HG03108 (cell line): ENCODE data around the gene FAM78B.

Experiments used
- ATAC-seq: cut with Tn5 transposase; IDR thresholded peaks from one replicate; pipeline ENCODE4 v1.9.1; 2021; ENCODE audit warnings: moderate library complexity; ENCODE audit not compliant: unreplicated experiment

FAM78B gene

GRCh38 chr1:166165661-166166328 is 1.0 kb downstream of the FAM78B start:
- peak; percentile 0 for ATAC-seq

- ATAC-seq = no peak
These were observed 1.7 kb downstream of the FAM78B start for GRCh38 chr1:166164995-166165660.

- no peak for ATAC-seq
These were observed 2.2 kb downstream of the FAM78B start for GRCh38 chr1:166164646-166164994.

- no peak for ATAC-seq
These were observed 7.1 kb downstream of the FAM78B start for GRCh38 chr1:166159656-166160055.

- no peak for ATAC-seq
These were observed 10.1 kb downstream of the FAM78B start for GRCh38 chr1:166156674-166157073.

- no peak for ATAC-seq
These were observed 11.7 kb downstream of the FAM78B start for GRCh38 chr1:166155108-166155507.

- ATAC-seq = no peak
These were observed 13.1 kb downstream of the FAM78B start for GRCh38 chr1:166153525-166154314.

- no peak for ATAC-seq
These were observed 13.8 kb downstream of the FAM78B start for GRCh38 chr1:166152978-166153377.

GRCh38 chr1:166151804-166152203 is 15.0 kb downstream of the FAM78B start:
- no peak for ATAC-seq

GRCh38 chr1:166145499-166145898 is 21.3 kb downstream of the FAM78B start:
- ATAC-seq = no peak

GRCh38 chr1:166141969-166142368 is 24.8 kb downstream of the FAM78B start:
- no peak for ATAC-seq

GRCh38 chr1:166140251-166140650 is 26.6 kb downstream of the FAM78B start:
- no peak for ATAC-seq

- no peak for ATAC-seq
These were observed 27.1 kb downstream of the FAM78B start for GRCh38 chr1:166139735-166140134.

- ATAC-seq = no peak
These were observed 30.0 kb downstream of the FAM78B start for GRCh38 chr1:166136699-166137401.

GRCh38 chr1:166136222-166136621 is 30.6 kb downstream of the FAM78B start:
- no peak for ATAC-seq

GRCh38 chr1:166133857-166134256 is 32.9 kb downstream of the FAM78B start:
- no peak for ATAC-seq

- no peak for ATAC-seq
These were observed 33.4 kb downstream of the FAM78B start for GRCh38 chr1:166133276-166133841.

- ATAC-seq = no peak
These were observed 34.3 kb downstream of the FAM78B start for GRCh38 chr1:166132496-166132895.

GRCh38 chr1:166129006-166129405 is 37.8 kb downstream of the FAM78B start:
- ATAC-seq = no peak

GRCh38 chr1:166128195-166128594 is 38.6 kb downstream of the FAM78B start:
- ATAC-seq = no peak

- ATAC-seq = no peak
These were observed 39.8 kb downstream of the FAM78B start for GRCh38 chr1:166127003-166127402.
